ENCODE data around the gene RPS6KB2. TPM values are rescaled to one million over a fixed set of nuclear protein-coding genes. Genes with fewer than 3 reads are reported as not detected.

RPS6KB2 gene
- total and polyA plus RNA-seq, 2 donors (not counting 3 experiments of a cell fraction or from before 2014, with no cell fraction given), result 53.8 to 60.0 TPM

DNA sequence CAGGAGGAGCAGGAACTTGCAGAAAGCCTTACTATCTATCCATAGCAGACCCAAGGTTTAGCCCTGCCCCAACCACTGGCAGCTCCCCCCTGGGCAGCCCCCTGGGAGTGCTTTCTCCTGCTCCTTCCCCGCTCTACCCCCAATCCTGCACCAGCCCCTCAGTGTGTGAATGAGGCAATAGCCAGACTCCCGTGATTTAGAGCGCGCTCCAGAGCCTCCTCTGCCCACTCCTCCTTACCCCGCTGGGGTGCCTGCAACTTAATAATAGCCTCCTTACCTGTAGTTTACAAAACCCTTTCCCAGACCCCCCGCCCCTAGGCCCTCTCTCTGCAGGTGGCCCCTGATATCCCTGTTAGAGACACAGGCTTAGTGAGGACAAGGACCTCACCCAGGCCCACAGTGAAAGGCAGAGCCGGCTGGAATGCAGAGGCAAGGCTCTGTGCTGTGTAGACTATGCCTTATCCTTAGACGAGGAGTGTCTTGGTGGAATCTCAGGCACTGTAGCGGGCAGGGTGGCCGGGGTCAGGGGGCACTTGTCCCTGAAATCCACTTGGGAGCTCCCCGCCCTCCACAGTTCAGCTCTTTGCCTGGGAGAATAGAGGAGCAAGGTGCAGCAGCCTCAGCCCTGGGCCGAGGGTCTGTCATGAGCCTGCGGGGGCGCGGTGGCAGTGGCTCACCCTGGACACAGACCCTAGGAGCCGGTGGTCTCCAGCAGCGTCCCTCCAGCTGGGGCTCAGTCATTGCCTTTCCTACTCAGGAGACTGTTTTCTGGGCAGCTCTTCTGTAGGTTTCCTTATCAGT is 17.1 kb upstream of the RPS6KB2 start:
- no peaks in the 10 kb centered on the region for H3K4me1 ChIP-seq (ENCODE audit: control insufficient read depth, extremely low read depth, insufficient read depth, low read length)
- CTCF ChIA-PET, result interaction anchor here (0.6 to 3.7 kb wide), 2 partner anchors 10 to 28 kb away, joined by 3 to 22 read pairs; partner anchors contain the start of gene PPP1CA
- H3K9me1 ChIP-seq (replicated peaks; ENCODE audit: control insufficient read depth, extremely low read depth, insufficient read depth, low read length), result no peaks in the 10 kb centered on the region
- no TSS peak for BruUV-seq (replicated peaks)
- H3K27ac ChIP-seq (ENCODE audit: insufficient read depth, low read depth, low read length), result no peak overlapping the region
- peaks cover 0 to 12% of the 10 kb centered on the region in 2 experiments for H3K27me3 ChIP-seq (ENCODE audit: control insufficient read depth in 2 of 2, insufficient read depth in 2 of 2, low read length in 2 of 2)
- H4K20me1 ChIP-seq (replicated peaks; ENCODE audit: control insufficient read depth, extremely low read depth, insufficient read depth, low read length), result no peaks in the 10 kb centered on the region
- no peak for TF ChIP-seq GATA2 (IDR thresholded peaks at IDR 0.05; ENCODE audit: insufficient read depth, insufficient read length, low read depth, low read length)
- TF ChIP-seq, protein P1, sequence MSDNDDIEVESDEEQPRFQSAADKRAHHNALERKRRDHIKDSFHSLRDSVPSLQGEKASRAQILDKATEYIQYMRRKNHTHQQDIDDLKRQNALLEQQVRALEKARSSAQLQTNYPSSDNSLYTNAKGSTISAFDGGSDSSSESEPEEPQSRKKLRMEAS (IDR thresholded peaks at IDR 0.05; ENCODE audit: insufficient read depth, insufficient read length), result no peak
- TF ChIP-seq, protein P2, sequence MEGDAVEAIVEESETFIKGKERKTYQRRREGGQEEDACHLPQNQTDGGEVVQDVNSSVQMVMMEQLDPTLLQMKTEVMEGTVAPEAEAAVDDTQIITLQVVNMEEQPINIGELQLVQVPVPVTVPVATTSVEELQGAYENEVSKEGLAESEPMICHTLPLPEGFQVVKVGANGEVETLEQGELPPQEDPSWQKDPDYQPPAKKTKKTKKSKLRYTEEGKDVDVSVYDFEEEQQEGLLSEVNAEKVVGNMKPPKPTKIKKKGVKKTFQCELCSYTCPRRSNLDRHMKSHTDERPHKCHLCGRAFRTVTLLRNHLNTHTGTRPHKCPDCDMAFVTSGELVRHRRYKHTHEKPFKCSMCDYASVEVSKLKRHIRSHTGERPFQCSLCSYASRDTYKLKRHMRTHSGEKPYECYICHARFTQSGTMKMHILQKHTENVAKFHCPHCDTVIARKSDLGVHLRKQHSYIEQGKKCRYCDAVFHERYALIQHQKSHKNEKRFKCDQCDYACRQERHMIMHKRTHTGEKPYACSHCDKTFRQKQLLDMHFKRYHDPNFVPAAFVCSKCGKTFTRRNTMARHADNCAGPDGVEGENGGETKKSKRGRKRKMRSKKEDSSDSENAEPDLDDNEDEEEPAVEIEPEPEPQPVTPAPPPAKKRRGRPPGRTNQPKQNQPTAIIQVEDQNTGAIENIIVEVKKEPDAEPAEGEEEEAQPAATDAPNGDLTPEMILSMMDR (IDR thresholded peaks at IDR 0.05; ENCODE audit: extremely low read depth in 1 of 2, insufficient read depth in 1 of 2, low read depth in 1 of 2, low read length in 2 of 2), result no peak
- TF ChIP-seq POLR2AphosphoS5 (IDR thresholded peaks at IDR 0.05; ENCODE audit: insufficient read depth, low read depth, low read length), result no peak
- TF ChIP-seq POLR2A (IDR thresholded peaks at IDR 0.05; ENCODE audit: low read depth, low read length), result no peak
- TF ChIP-seq MYC (IDR thresholded peaks at IDR 0.05; ENCODE audit: low read depth, low read length), result no peak
- no peak overlapping the region for H3K4me2 ChIP-seq (ENCODE audit: insufficient read depth, low read length)
- no peak for FAIRE-seq
- intact Hi-C loops (cut with micrococcal nuclease) (no loop called here), dilution Hi-C loops (cut with MboI; ENCODE audit: extremely low pct_ligation_motif_present, low sequenced_read_pairs) (no loop called here)
- no peak overlapping the region for H3K4me3 ChIP-seq (replicated peaks in 1 of 3; ENCODE audit: insufficient read depth in 1 of 3, low read depth in 1 of 3, low read length in 3 of 3)
- no peak overlapping the region for H3K9ac ChIP-seq (replicated peaks; ENCODE audit: extremely low read depth, insufficient read depth, low read length)
- no peak overlapping the region for H2AFZ ChIP-seq (ENCODE audit: low read depth, low read length)
- no peaks in the 10 kb centered on the region for H3K79me2 ChIP-seq (ENCODE audit: control insufficient read depth, insufficient read depth, low read length)
- DNase-seq (ENCODE audit: low read depth, low spot score), result no peak
- H3K9me3 ChIP-seq (replicated peaks; ENCODE audit: control insufficient read depth, insufficient read depth, low read length), result no peaks in the 10 kb centered on the region
- POLR2A ChIA-PET, result no interaction called here
- H3K36me3 ChIP-seq (ENCODE audit: control insufficient read depth in 2 of 2, extremely low read depth in 1 of 2, insufficient read depth in 2 of 2, low read length in 2 of 2), result no peaks in the 10 kb centered on the region

Data from endothelial cell of umbilical vein (primary cell).